MM.1S (cell line): Measurements from ENCODE around the gene KCNJ12.

Experiments
- CTCF ChIP-seq: fragments of 300-600 bp; sonication (generic); IDR thresholded peaks from 2 replicates; pipeline ENCODE4 v1.5.1; 2016; ENCODE audit warnings: antibody characterized with exemption, low read length, mixed read lengths
- EZH2 ChIP-seq: fragments of 300-600 bp; sonication (generic); optimal IDR thresholded peaks from 2 replicates; pipeline ENCODE3; 2017; ENCODE audit warnings: low read depth, mild to moderate bottlenecking, antibody characterized with exemption, low read length, mixed read lengths
- EZH2phosphoT487 ChIP-seq: fragments of 300-600 bp; sonication (generic); IDR thresholded peaks from 2 replicates; pipeline ENCODE4 v1.6.1; 2018; ENCODE audit warnings: antibody characterized with exemption, low read length

GRCh38 chr17:21362331-21362931, 13.7 kb upstream of the KCNJ12 start:
- TF ChIP-seq CTCF, result no peak
- no peak for TF ChIP-seq EZH2
- TF ChIP-seq EZH2phosphoT487, result no peak
